Stimulated activated CD8-positive, alpha-beta memory T cell treated with anti-CD3 and anti-CD28 coated beads, Interleukin-12 subunit alpha, Interleukin-12 subunit beta, amount 100 ng/mL, for 1 hour (primary cell): ENCODE results near the gene CBL.
A peak's percentile ranks its signal among the peaks of the same experiment; 100 is the strongest.

Experiments
- DNase-seq: peaks from one replicate; pipeline ENCODE4 v3.0.0-alpha.2; 2020; ENCODE audit warnings: low read depth

CBL gene

DNA sequence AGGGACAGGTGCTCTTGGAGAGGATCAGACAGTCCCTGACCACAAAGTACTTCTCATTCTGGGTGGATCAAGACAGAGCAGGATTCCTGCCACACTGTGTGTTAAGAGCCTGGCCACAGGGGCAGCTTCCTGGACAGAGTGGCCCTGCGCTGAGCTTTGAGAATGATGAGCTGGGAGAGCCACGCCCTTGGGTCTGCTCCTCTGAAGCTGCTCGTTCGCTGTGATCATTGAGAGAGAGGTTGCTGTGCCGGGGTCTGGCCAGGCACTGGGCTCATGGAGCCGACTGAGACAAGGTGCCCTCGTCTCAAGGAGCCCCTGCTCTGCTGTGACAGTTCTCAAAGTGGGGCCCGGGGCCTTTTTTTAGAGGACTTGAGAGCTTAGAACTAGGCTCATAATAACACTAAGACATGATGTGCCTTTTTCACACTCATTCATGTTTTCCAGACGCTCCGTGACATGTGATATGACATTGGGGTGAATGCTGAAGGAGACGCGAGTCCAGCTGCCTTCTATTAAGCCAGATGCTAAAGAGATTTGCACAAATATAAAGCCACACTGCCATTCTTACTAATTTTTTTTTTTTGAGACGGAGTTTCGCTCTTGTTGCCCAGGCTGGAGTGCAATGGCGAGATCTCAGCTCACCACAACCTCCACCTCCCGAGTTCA, 141.9 kb downstream of the CBL start:
- DNase-seq: no peak

DNA sequence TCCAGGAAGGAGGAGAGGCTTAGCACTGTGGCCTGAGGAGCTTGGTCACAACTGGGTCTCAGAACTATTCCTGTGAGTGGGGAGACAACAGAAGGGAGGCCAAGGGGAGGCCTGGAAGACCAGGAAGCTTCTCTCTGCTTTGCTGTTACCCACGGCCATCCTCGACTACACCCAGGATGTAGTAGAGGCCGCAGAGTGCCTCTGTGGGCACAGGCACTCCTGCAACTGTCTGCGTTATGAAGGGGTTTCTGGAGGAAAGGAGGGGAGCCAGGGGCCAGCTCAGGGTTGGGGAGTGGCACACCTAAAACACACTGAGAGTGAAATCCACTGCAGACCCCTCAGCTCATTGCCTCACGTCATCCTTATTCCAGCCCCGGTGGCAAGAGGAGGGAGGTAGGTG, 144.2 kb downstream of the CBL start:
- no peak for DNase-seq

DNA sequence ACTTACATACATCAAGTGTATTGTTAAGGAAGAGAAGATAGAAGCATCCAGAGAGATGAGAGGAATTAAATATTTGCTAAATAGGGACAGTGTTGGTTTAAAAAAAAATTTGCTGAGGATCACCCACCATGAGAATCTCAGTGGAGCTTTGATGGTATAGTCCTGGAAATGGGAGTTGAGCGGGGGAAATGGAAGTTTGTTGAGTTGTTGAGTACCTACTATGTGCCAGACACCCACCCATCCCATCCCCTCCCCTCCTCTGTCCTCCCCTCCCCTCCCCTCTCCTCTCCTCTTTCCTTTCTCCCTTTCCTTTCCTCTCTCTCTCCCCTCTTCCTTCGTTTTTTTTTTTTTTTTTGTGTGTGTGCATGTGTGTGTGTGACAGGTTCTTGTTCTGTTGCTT, 145.1 kb downstream of the CBL start:
- DNase-seq: no peak

DNA sequence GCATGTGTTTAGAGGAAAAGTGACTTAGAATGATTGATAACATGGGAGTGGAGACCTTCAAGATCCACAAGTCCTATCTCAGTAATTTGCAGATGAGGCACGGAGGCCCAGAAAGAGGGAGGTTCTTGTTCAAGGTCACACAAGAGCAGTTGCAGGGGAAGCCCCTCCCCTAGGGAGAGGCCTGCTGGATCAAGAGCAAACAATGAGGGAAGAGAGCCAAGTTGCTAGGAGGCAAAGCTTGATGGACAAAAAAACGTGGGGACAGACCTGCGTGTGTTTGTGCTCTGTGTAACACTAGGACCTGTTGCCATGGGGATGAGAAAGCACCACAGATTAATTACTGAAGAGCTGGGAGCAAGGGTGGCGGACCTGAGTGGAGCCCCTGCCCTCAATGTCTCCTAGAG, 146.7 kb downstream of the CBL start:
- DNase-seq: no peak

DNA sequence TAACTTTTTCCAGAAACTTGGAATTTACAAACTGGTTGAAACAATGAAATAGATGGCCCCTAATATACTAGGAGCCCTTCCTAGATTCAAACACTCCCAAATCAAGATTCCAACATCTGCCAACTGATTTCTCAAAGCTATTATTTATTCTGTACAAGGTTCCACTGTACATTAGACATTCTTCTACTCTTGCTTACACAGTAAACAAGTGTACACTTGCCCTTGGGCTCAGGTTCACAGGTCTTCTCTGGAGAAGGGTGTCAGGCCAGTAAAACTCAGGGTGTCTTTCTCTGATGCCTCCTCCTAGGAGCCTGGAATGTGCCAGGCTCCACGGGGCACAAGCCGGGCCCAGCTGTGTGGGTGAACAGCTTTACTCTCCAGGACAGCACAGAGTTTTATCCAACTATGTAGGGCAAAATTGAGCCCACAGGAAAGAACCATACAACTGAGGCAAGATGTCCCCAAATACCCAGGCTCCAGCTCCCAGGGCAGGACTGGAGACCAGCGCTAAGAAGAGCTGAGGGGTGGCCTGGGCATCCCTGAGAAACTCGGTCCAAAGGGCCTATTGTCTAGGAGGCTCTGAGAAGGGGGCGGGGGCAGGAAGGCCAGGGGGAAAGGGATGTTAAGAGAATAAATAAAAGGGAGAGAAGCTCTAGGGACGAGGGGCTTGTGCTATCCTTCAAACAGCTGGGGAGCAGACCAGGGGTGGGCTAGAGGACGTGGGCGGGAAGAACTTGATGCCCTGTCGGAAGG, 149.1 kb downstream of the CBL start:
- DNase-seq: no peak

DNA sequence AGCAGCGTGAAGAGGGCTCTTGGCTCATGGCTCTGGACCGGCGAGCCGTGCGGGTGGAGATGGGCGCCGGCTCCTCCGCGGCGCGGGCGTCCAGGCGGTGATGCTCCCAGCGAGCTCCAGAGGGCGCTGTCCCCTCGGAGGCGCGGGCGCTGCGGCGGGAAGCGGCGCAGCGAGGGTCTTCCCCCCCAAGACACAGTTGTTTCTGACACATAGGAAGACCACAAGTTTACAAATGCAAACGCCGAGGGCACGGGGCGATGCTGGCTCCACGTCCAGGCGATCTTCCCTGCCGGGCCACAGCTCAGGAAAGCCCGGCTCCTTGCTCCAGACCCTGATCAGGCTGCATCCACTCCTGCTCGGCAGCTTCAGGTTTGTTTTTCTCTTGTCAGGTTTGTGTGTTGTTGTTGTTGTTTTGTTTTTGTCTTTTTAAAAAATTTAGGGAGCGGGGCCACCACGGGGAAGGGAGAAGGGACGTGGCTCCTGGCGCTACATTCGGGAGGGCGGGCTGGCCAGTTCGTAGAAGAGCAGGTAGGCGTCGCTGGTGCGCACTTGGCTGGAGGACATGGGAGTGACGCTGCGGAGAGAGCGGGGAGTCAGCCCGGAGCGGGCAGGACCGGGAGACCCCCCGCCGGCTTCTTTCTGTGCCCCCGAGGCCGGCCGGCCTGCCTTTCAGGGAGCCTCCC, 150.4 kb downstream of the CBL start:
- DNase-seq: peak; percentile 52

DNA sequence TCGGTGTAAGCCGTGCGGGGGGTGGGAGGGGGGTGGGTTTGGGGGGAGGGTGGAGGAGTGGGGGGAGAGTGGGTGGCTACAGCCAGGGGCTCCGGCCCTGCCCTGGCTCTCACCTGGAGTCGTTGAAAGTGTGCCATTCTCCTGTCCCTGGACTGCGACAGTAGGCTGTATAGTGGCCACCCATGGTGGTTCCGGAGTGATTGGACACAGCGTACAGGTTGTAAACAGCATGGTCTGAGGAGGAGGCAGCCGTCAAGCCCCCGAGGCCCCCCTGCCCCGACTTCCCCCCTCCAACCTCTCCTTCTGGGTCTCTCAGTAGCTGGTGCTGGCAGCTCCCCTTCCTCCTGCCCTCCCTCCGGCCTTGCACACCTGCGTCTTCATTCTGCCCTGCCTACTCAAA, 150.9 kb downstream of the CBL start:
- DNase-seq: no peak
